H1 (cell line): Measurements from ENCODE around the gene PGBD5. TPM values are rescaled to one million over a fixed set of nuclear protein-coding genes. Genes with fewer than 3 reads are reported as not detected.
A peak's percentile ranks its signal among the peaks of the same experiment; 100 is the strongest.

ENCODE experiments used
- CTCF ChIA-PET: fragments of 300-600 bp; sonication (Branson Sonifier 250); formaldehyde crosslinking; loops from one replicate; lab custom pipeline; 2021; ENCODE audit not compliant: partially characterized antibody; lab: Charles Lee
- POLR2A ChIA-PET: fragments of 300-600 bp; sonication (Branson Sonifier 250); formaldehyde crosslinking; loops from one replicate; lab custom pipeline; 2021; ENCODE audit warnings: inconsistent platforms; ENCODE audit not compliant: partially characterized antibody; lab: Charles Lee
- DNase-seq, 2 experiments: peaks; one replicate each; pipeline versions ENCODE4 v3.0.0 to v3.0.0-alpha.2; 2010 to 2022; ENCODE audit warnings: low spot score in 2 of 2, low read depth in 1 of 2, mixed read lengths in 1 of 2
- FAIRE-seq: peaks from 2 replicates; lab custom pipeline; 2011; peaks lifted over from hg19 to GRCh38; lab: Jason Lieb, UNC
- H2AFZ ChIP-seq: 2 replicates; pipeline ENCODE4 v1.8.1; 2012; ENCODE audit warnings: low read length, inconsistent platforms
- H2AK5ac ChIP-seq: 2 replicates; pipeline ENCODE4 v1.6.1; 2013; ENCODE audit warnings: low read depth, low read length
- H2BK120ac ChIP-seq: replicated peaks from 2 replicates; pipeline ENCODE3; 2013; ENCODE audit warnings: low read depth, low read length, inconsistent platforms
- H2BK12ac ChIP-seq: 2 replicates; pipeline ENCODE4 v1.6.1; 2013; ENCODE audit warnings: low read depth, low read length
- H2BK15ac ChIP-seq: 2 replicates; pipeline ENCODE4 v1.6.1; 2013; ENCODE audit warnings: low read length
- H2BK20ac ChIP-seq: 2 replicates; pipeline ENCODE4 v1.6.1; 2013; ENCODE audit warnings: low read length
- H2BK5ac ChIP-seq: 2 replicates; pipeline ENCODE4 v1.6.1; 2013; ENCODE audit warnings: low read depth, low read length
- H3K14ac ChIP-seq: 2 replicates; pipeline ENCODE4 v1.6.1; 2013; ENCODE audit warnings: inconsistent platforms; ENCODE audit not compliant: insufficient read length
- H3K18ac ChIP-seq: 2 replicates; pipeline ENCODE4 v1.6.1; 2013; ENCODE audit warnings: low read length; ENCODE audit errors: extremely low read depth
- H3K23ac ChIP-seq: 2 replicates; pipeline ENCODE4 v1.6.1; 2013; ENCODE audit warnings: inconsistent platforms; ENCODE audit not compliant: insufficient read length
- H3K23me2 ChIP-seq: 2 replicates; pipeline ENCODE4 v1.6.1; 2013; ENCODE audit warnings: low read depth, low read length
- H3K27ac ChIP-seq: 2 replicates; pipeline ENCODE4 v1.6.1; 2011; ENCODE audit warnings: low read depth, low read length, inconsistent platforms
- H3K27me3 ChIP-seq, 4 experiments: replicated peaks in 1 of 4; 1 replicate in 1 of 4; 2 replicates in 3 of 4; pipeline versions ENCODE4 v1.6.1 to v1.8.1; 2011 to 2013; ENCODE audit warnings: low read length in 3 of 4, mild to moderate bottlenecking in 3 of 4, inconsistent platforms in 2 of 4, mixed read lengths in 2 of 4, moderate library complexity in 1 of 4; ENCODE audit not compliant: control insufficient read depth in 3 of 4, insufficient read depth in 3 of 4; ENCODE audit errors: extremely low read depth in 1 of 4
- H3K36me3 ChIP-seq, 4 experiments: 2 replicates each; pipeline versions ENCODE4 v1.6.1 to v1.8.1; 2011 to 2013; ENCODE audit warnings: mild to moderate bottlenecking in 4 of 4, low read length in 3 of 4, moderate library complexity in 2 of 4, control low read depth in 1 of 4, inconsistent platforms in 1 of 4; ENCODE audit not compliant: insufficient read depth in 4 of 4, control insufficient read depth in 2 of 4
- H3K4ac ChIP-seq: replicated peaks from 2 replicates; pipeline ENCODE3; 2013; ENCODE audit warnings: low read length, low read depth, mixed read lengths, inconsistent platforms; ENCODE audit not compliant: insufficient read length
- H3K4me1 ChIP-seq, 4 experiments: replicated peaks in 1 of 4; 1 replicate in 1 of 4; 2 replicates in 3 of 4; pipeline versions ENCODE4 v1.6.1 to v1.8.1; 2011 to 2013; ENCODE audit warnings: low read length in 3 of 4, inconsistent platforms in 2 of 4, mixed read lengths in 1 of 4; ENCODE audit not compliant: insufficient read depth in 4 of 4, control insufficient read depth in 3 of 4
- H3K4me2 ChIP-seq, 2 experiments: 2 replicates each; pipeline versions ENCODE4 v1.6.1 to v1.8.1; 2011 to 2013; ENCODE audit warnings: low read depth in 2 of 2, low read length in 2 of 2, control low read depth in 1 of 2, inconsistent platforms in 1 of 2, mild to moderate bottlenecking in 1 of 2; ENCODE audit not compliant: insufficient read depth in 1 of 2
- H3K4me3 ChIP-seq, 4 experiments: fragments of 200-600, 300-600 bp in 1 of 4; sonication (generic), shearing (Covaris generic), sonication (Bioruptor Twin) in 1 of 4; 2 replicates each; pipeline versions ENCODE4 v1.5.1 to v1.8.1; 2011 to 2016; ENCODE audit warnings: low read length in 4 of 4, low read depth in 3 of 4, control low read depth in 2 of 4, inconsistent platforms in 2 of 4, mild to moderate bottlenecking in 2 of 4, mixed read lengths in 1 of 4, moderate library complexity in 1 of 4; ENCODE audit not compliant: insufficient read depth in 2 of 4; ENCODE audit errors: extremely low read depth in 1 of 4
- H3K56ac ChIP-seq: replicated peaks from 2 replicates; pipeline ENCODE3; 2013; ENCODE audit warnings: low read depth, mild to moderate bottlenecking, mixed read lengths, low read length, inconsistent platforms; ENCODE audit not compliant: insufficient read length
- H3K79me1 ChIP-seq: 2 replicates; pipeline ENCODE4 v1.6.1; 2013; ENCODE audit warnings: low read depth, low read length, control low read depth
- H3K79me2 ChIP-seq, 2 experiments: 2 replicates each; pipeline versions ENCODE4 v1.6.1 to v1.8.1; 2012 to 2013; ENCODE audit warnings: low read length in 2 of 2, mild to moderate bottlenecking in 2 of 2, inconsistent platforms in 1 of 2; ENCODE audit not compliant: insufficient read depth in 2 of 2, control insufficient read depth in 1 of 2
- H3K9ac ChIP-seq, 4 experiments: replicated peaks in 1 of 4; 1 replicate in 1 of 4; 2 replicates in 3 of 4; pipeline versions ENCODE4 v1.6.1 to v1.8.1; 2011 to 2013; ENCODE audit warnings: low read depth in 3 of 4, low read length in 3 of 4, control low read depth in 2 of 4, mild to moderate bottlenecking in 2 of 4, moderate library complexity in 2 of 4, inconsistent platforms in 1 of 4; ENCODE audit errors: extremely low read depth in 1 of 4
- H3K9me3 ChIP-seq, 2 experiments: 2 replicates each; pipeline versions ENCODE4 v1.6.1 to v1.8.1; 2012 to 2013; ENCODE audit warnings: mild to moderate bottlenecking in 2 of 2, moderate library complexity in 2 of 2, control low read depth in 1 of 2, inconsistent platforms in 1 of 2, low read depth in 1 of 2, low read length in 1 of 2, mixed read lengths in 1 of 2; ENCODE audit not compliant: insufficient read depth in 2 of 2
- H4K20me1 ChIP-seq, 2 experiments: replicated peaks in 1 of 2; 2 replicates each; pipeline versions ENCODE3 to v1.8.1; 2011 to 2013; ENCODE audit warnings: inconsistent platforms in 2 of 2, low read length in 2 of 2, mild to moderate bottlenecking in 1 of 2; ENCODE audit not compliant: insufficient read depth in 2 of 2, control insufficient read depth in 1 of 2
- H4K5ac ChIP-seq: 2 replicates; pipeline ENCODE4 v1.6.1; 2013; ENCODE audit warnings: low read length, low read depth, mixed read lengths, inconsistent platforms; ENCODE audit not compliant: insufficient read length
- H4K8ac ChIP-seq: 2 replicates; pipeline ENCODE4 v1.8.0; 2013; ENCODE audit warnings: mild to moderate bottlenecking, moderate library complexity, low read length, inconsistent platforms; ENCODE audit not compliant: insufficient read depth; ENCODE audit errors: extremely low read depth
- H4K91ac ChIP-seq: replicated peaks from 2 replicates; pipeline ENCODE3; 2013; ENCODE audit warnings: low read length, mixed read lengths, inconsistent platforms; ENCODE audit not compliant: insufficient read length
- CHD1 ChIP-seq: IDR thresholded peaks from 2 replicates; pipeline ENCODE4 v1.6.1; 2012; ENCODE audit warnings: low read depth, low read length, improper control_type of control experiment
- CHD2 ChIP-seq: IDR thresholded peaks from 2 replicates; pipeline ENCODE4 v1.6.1; 2012; ENCODE audit warnings: low read length, improper control_type of control experiment
- CTBP2 ChIP-seq: IDR thresholded peaks from 2 replicates; pipeline ENCODE4 v1.7.0; 2011; ENCODE audit warnings: borderline replicate concordance, mild to moderate bottlenecking, moderate library complexity, mixed read lengths, low read length; ENCODE audit not compliant: insufficient read depth, insufficient read length
- KDM5A ChIP-seq: fragments of 200-600 bp; IDR thresholded peaks from 2 replicates; pipeline ENCODE4 v1.7.1; 2012; ENCODE audit warnings: mild to moderate bottlenecking, low read length, inconsistent platforms, mixed read lengths
- NANOG ChIP-seq: IDR thresholded peaks from 2 replicates; pipeline ENCODE4 v1.6.1; 2011; ENCODE audit warnings: low read length, low read depth, mild to moderate bottlenecking, inconsistent platforms; ENCODE audit not compliant: insufficient read depth, poor library complexity, severe bottlenecking
- PHF8 ChIP-seq: fragments of 200-600 bp; sonication (generic); conservative IDR thresholded peaks from 2 replicates; pipeline ENCODE4 v1.7.1; 2012; ENCODE audit warnings: low read depth, mild to moderate bottlenecking, inconsistent platforms, low read length, moderate library complexity
- WGBS, 2 experiments: shearing (Covaris generic) in 1 of 2; methylation state at CpG; one replicate each; pipeline versions ENCODE4 v1.1.6 to v1.1.7; 2013 to 2015; ENCODE audit warnings: low lambda C conversion rate in 2 of 2, mixed read lengths in 2 of 2, inconsistent platforms in 1 of 2, low coverage in 1 of 2, missing lambda C conversion rate in 1 of 2; ENCODE audit not compliant: insufficient replicate concordance in 2 of 2, insufficient coverage in 1 of 2, insufficient read length in 1 of 2; ENCODE audit errors: extremely low coverage in 1 of 2, missing lambda C conversion rate in 1 of 2; 5-methylcytosine and 5-hydroxymethylcytosine counted together
- polyA plus RNA-seq, 7 experiments: library from polyadenylated mRNA; depleted of rRNA in 3 of 7; stranded (reverse) in 5 of 7; unstranded in 2 of 7; fragments of >200 nt in 5 of 7; fragments of 200-250 nt in 2 of 7; gene quantifications; 1 replicate in 5 of 7; 2 replicates in 1 of 7; 4 replicates in 1 of 7; pipeline versions ENCODE4 v1.2.1 to v1.2.3, GENCODE V29; 2011 to 2013; ENCODE audit warnings: missing spikeins in 2 of 7, mixed read lengths in 2 of 7
- total RNA-seq: library from RNA; stranded (reverse); fragmentation: NEBNext Ultra II Directional; extraction: Animal tissue kit (Norgen Biotek cat#: 25700); gene quantifications from 2 replicates; pipeline ENCODE4 v1.2.1, GENCODE V29; 2021

The PGBD5 gene
- total and polyA plus RNA-seq, 2 of the 8 experiments (the other 6 are each of a cell fraction or from before 2014, with no cell fraction given): 16.3 to 18.4 TPM

- H3K14ac ChIP-seq: no peak overlapping the region
- no peak overlapping the region for H3K27ac ChIP-seq
- TF ChIP-seq PHF8: no peak
- no peak for TF ChIP-seq KDM5A
- no peak for TF ChIP-seq CHD2
- no peak for TF ChIP-seq CHD1
- TF ChIP-seq NANOG: no peak
- TF ChIP-seq CTBP2: no peak
Observed at GRCh38 chr1:230392920-230393521, 33.1 kb downstream of the PGBD5 start.

More at GRCh38 chr1:230392920-230393521, 33.1 kb downstream of the PGBD5 start:
- no peak overlapping the region for H2AFZ ChIP-seq
- H3K79me2 ChIP-seq: peaks cover 0 to 34% of the 10 kb centered on the region in 2 experiments; a peak in 2 of 4 replicates
- H3K18ac ChIP-seq: peak overlapping the region; percentile 78; the same call in 1 of the 2 replicates
- H3K9me3 ChIP-seq: no peaks in the 10 kb centered on the region
- H3K23ac ChIP-seq: no peak overlapping the region
- H3K27me3 ChIP-seq: no peaks in the 10 kb centered on the region
- H4K91ac ChIP-seq: no peak overlapping the region
- ChIA-PET POLR2A (interaction anchor here (1.0 to 5.5 kb wide), 4 partner anchors 10 to 30 kb away, joined by 3 to 38 read pairs (median 6); no protein-coding TSS in a partner anchor), CTCF (interaction anchor here (0.7 to 2.3 kb wide), 3 partner anchors 9 to 11 kb away, joined by 3 to 7 read pairs (median 4); no protein-coding TSS in a partner anchor)
- H2BK120ac ChIP-seq: no peak overlapping the region
- H4K8ac ChIP-seq: no peak overlapping the region
- H4K20me1 ChIP-seq: peaks cover 0 to 5% of the 10 kb centered on the region in 2 experiments
- peak overlapping the region; percentile 40; the same call in 1 of the 2 replicates for H2BK5ac ChIP-seq
- H2AK5ac ChIP-seq: peak overlapping the region; percentile 17; the same call in 1 of the 2 replicates
- no peak overlapping the region for H2BK15ac ChIP-seq
- peaks cover 5 to 26% (median 10%) of the 10 kb centered on the region in 4 experiments; a peak in 5 of 7 replicates for H3K4me1 ChIP-seq
- no peak for DNase-seq
- no peak overlapping the region for H3K56ac ChIP-seq
- H3K4me2 ChIP-seq: peak overlapping the region; percentile 17 to 42
- H3K36me3 ChIP-seq: no peaks in the 10 kb centered on the region
- WGBS, 2 experiments: 52% methylated on average over 3 of the region's 9 CpGs; no CpG with 5 or more reads in 1 of the 2 experiments
- no peak overlapping the region for H3K4ac ChIP-seq
- no peak overlapping the region for H2BK20ac ChIP-seq
- peaks cover 4% of the 10 kb centered on the region for H3K79me1 ChIP-seq
- H3K4me3 ChIP-seq: peak overlapping the region in 1 of 4 experiments; percentile 16; a peak in 1 of 8 replicates
- H4K5ac ChIP-seq: no peak overlapping the region
- no peak overlapping the region for H3K9ac ChIP-seq
- FAIRE-seq: no peak
- no peak overlapping the region; the same call in 1 of the 2 replicates for H2BK12ac ChIP-seq
- peaks cover 2% of the 10 kb centered on the region; the same call in 1 of the 2 replicates for H3K23me2 ChIP-seq
